HCT116 (cell line): ENCODE data around the gene CD34. TPM values are rescaled to one million over a fixed set of nuclear protein-coding genes. Genes with fewer than 3 reads are reported as not detected.

Experiments
- ATAC-seq: fragments of 200-7000 bp; cut with Tn5 transposase; 2 replicates; pipeline ENCODE4 v1.9.1; 2020; ENCODE audit warnings: mild to moderate bottlenecking, moderate library complexity
- BruUV-seq: library from RNA; stranded (reverse); fragments of 400-500 nt; replicated peaks from 2 replicates; lab custom pipeline; 2021; lab: Mats Ljungman, UMichigan
- CTCF ChIA-PET: fragments of 300-600 bp; sonication (Branson Sonifier 250); formaldehyde crosslinking; loops from one replicate; lab custom pipeline; 2021; ENCODE audit warnings: antibody characterized with exemption; lab: Charles Lee
- POLR2A ChIA-PET: fragments of 300-600, 350-600 bp; sonication (Branson Sonifier 250); formaldehyde crosslinking; loops from one replicate; lab custom pipeline; 2021; ENCODE audit warnings: antibody characterized with exemption; lab: Charles Lee
- RAD21 ChIA-PET, 2 experiments: fragments of 300-600 bp; sonication (Branson Sonifier 250); formaldehyde crosslinking; loops; one replicate each; lab custom pipeline; 2023; ENCODE audit warnings: low total read pairs in 2 of 2; ENCODE audit not compliant: uncharacterized antibody in 2 of 2, unreplicated experiment in 2 of 2, low non-redundant PET in 1 of 2; lab: Charles Lee
- DNase-seq: peaks from one replicate; pipeline ENCODE4 v3.0.0-alpha.2; 2010; ENCODE audit warnings: low read depth, low spot score
- H2AFZ ChIP-seq: fragments of 200-600 bp; shearing (Covaris generic), sonication (generic); 2 replicates; pipeline ENCODE4 v1.6.1; 2017; ENCODE audit warnings: low read depth, mixed run types, mixed read lengths, antibody characterized with exemption, low read length; ENCODE audit not compliant: poor library complexity, severe bottlenecking
- H3K27ac ChIP-seq: 2 replicates; pipeline ENCODE4 v1.5.1; 2012; ENCODE audit warnings: low read depth, low read length
- H3K27me3 ChIP-seq: fragments of 200-600 bp; sonication (generic); 2 replicates; pipeline ENCODE4 v1.6.1; 2016; ENCODE audit warnings: mixed run types, low read length, mixed read lengths; ENCODE audit not compliant: insufficient read depth
- H3K36me3 ChIP-seq, 2 experiments: fragments of 200-500 bp in 1 of 2; fragments of 200-600 bp in 1 of 2; sonication (Bioruptor generic) in 1 of 2; sonication (generic) in 1 of 2; 2 replicates each; pipeline versions ENCODE4 v1.5.1 to v1.6.1; 2014 to 2016; ENCODE audit warnings: low read length in 2 of 2, inconsistent platforms in 1 of 2, mixed read lengths in 1 of 2, mixed run types in 1 of 2; ENCODE audit not compliant: insufficient read depth in 2 of 2, control insufficient read depth in 1 of 2
- H3K4me1 ChIP-seq, 2 experiments: fragments of 200-600 bp in 1 of 2; sonication (generic) in 1 of 2; 2 replicates each; pipeline versions ENCODE4 v1.5.1 to v1.6.1; 2012 to 2017; ENCODE audit warnings: low read length in 2 of 2, inconsistent platforms in 1 of 2, mild to moderate bottlenecking in 1 of 2, mixed read lengths in 1 of 2, mixed run types in 1 of 2, moderate library complexity in 1 of 2; ENCODE audit not compliant: insufficient read depth in 2 of 2, control insufficient read depth in 1 of 2
- H3K4me2 ChIP-seq: fragments of 200-600 bp; sonication (generic); 2 replicates; pipeline ENCODE4 v1.6.1; 2017; ENCODE audit warnings: mixed run types, low read length, mixed read lengths
- H3K4me3 ChIP-seq, 2 experiments: fragments of 200-600 bp in 1 of 2; sonication (generic) in 1 of 2; replicated peaks in 1 of 2; 2 replicates each; pipeline ENCODE4 v1.5.1; 2011 to 2016; ENCODE audit warnings: low read length in 2 of 2, control low read depth in 1 of 2, low read depth in 1 of 2, mild to moderate bottlenecking in 1 of 2, mixed read lengths in 1 of 2, mixed run types in 1 of 2
- H3K79me2 ChIP-seq: fragments of 200-600 bp; sonication (generic); 2 replicates; pipeline ENCODE4 v1.6.1; 2017; ENCODE audit warnings: mild to moderate bottlenecking, mixed run types, low read length, moderate library complexity, mixed read lengths; ENCODE audit not compliant: insufficient read depth
- H3K9ac ChIP-seq: fragments of 200-600 bp; sonication (generic); 2 replicates; pipeline ENCODE4 v1.6.1; 2016; ENCODE audit warnings: low read length, mixed read lengths
- H3K9me2 ChIP-seq: fragments of 200-600 bp; sonication (generic), shearing (Covaris generic); 2 replicates; pipeline ENCODE4 v1.6.1; 2017; ENCODE audit warnings: mixed run types, mild to moderate bottlenecking, moderate library complexity; ENCODE audit not compliant: insufficient read depth
- H3K9me3 ChIP-seq, 2 experiments: fragments of 200-500 bp in 1 of 2; fragments of 200-600 bp in 1 of 2; sonication (Bioruptor generic) in 1 of 2; sonication (generic) in 1 of 2; 2 replicates each; pipeline ENCODE4 v1.6.1; 2014 to 2017; ENCODE audit warnings: low read length in 2 of 2, mixed read lengths in 2 of 2, inconsistent platforms in 1 of 2, low read depth in 1 of 2, mild to moderate bottlenecking in 1 of 2, mixed run types in 1 of 2, moderate library complexity in 1 of 2; ENCODE audit not compliant: control insufficient read depth in 1 of 2, insufficient read depth in 1 of 2
- H4K20me1 ChIP-seq: fragments of 200-600 bp; sonication (generic), shearing (Covaris generic); 2 replicates; pipeline ENCODE4 v1.6.1; 2017; ENCODE audit warnings: mixed run types, mild to moderate bottlenecking, moderate library complexity; ENCODE audit not compliant: insufficient read depth
- ATF3 ChIP-seq: IDR thresholded peaks from 2 replicates; pipeline ENCODE4 v1.6.1; 2012
- CBX3 ChIP-seq: IDR thresholded peaks from 2 replicates; pipeline ENCODE4 v1.6.1; 2012; ENCODE audit warnings: low read depth
- EZH2phosphoT487 ChIP-seq: fragments of 200-600 bp; IDR thresholded peaks from 2 replicates; pipeline ENCODE4 v1.6.1; 2018; ENCODE audit warnings: antibody characterized with exemption, borderline replicate concordance
- FOSL1 ChIP-seq: IDR thresholded peaks from 2 replicates; pipeline ENCODE4 v1.6.1; 2012; ENCODE audit warnings: low read depth
- MAX ChIP-seq: IDR thresholded peaks from 2 replicates; pipeline ENCODE4 v1.6.1; 2012
- POLR2A ChIP-seq: IDR thresholded peaks from 2 replicates; pipeline ENCODE4 v1.7.0; 2011; ENCODE audit warnings: borderline replicate concordance; ENCODE audit not compliant: insufficient read depth, insufficient read length; ENCODE audit errors: extremely low read depth
- POLR2AphosphoS5 ChIP-seq: IDR thresholded peaks from 2 replicates; pipeline ENCODE4 v1.6.1; 2011; ENCODE audit warnings: mild to moderate bottlenecking, low read depth, low read length, moderate library complexity
- SP1 ChIP-seq: IDR thresholded peaks from 2 replicates; pipeline ENCODE4 v1.6.1; 2012; ENCODE audit warnings: low read depth
- SRF ChIP-seq: IDR thresholded peaks from 2 replicates; pipeline ENCODE4 v1.6.1; 2012; ENCODE audit warnings: low read depth
- YY1 ChIP-seq: IDR thresholded peaks from 2 replicates; pipeline ENCODE4 v1.6.1; 2011; ENCODE audit warnings: low read length, low read depth, moderate library complexity, mild to moderate bottlenecking; ENCODE audit not compliant: insufficient replicate concordance; ENCODE audit errors: extremely low read depth
- ZBTB33 ChIP-seq: IDR thresholded peaks from 2 replicates; pipeline ENCODE4 v1.6.1; 2011; ENCODE audit warnings: mild to moderate bottlenecking, low read length, moderate library complexity; ENCODE audit not compliant: insufficient replicate concordance; ENCODE audit errors: extremely low read depth
- ZNF274 ChIP-seq: fragments of 200-500 bp; sonication (Bioruptor generic); IDR thresholded peaks from 2 replicates; pipeline ENCODE4 v1.6.1; 2014; ENCODE audit warnings: mild to moderate bottlenecking, low read depth, low read length, inconsistent platforms
- intact Hi-C: fragments of 100-400 bp; cut with micrococcal nuclease; formaldehyde crosslinking; loops from 2 replicates; pipeline ENCODE4 v1.10.0; 2022
- total RNA-seq: library from RNA; stranded (reverse); gene quantifications from one replicate; pipeline ENCODE4 v1.2.1, GENCODE V29; 2021; ENCODE audit not compliant: unreplicated experiment
- TF ChIP-seq, protein P1 (sequence below), 3 experiments: fragments of 200-600 bp in 1 of 3; sonication (generic) in 1 of 3; IDR thresholded peaks in 2 of 3; conservative IDR thresholded peaks in 1 of 3; 2 replicates each; pipeline ENCODE4 v1.5.1; 2012 to 2017; ENCODE audit warnings: low read depth in 2 of 3, low read length in 2 of 3, antibody characterized with exemption in 1 of 3, borderline replicate concordance in 1 of 3, control low read depth in 1 of 3, mild to moderate bottlenecking in 1 of 3, mixed read lengths in 1 of 3, mixed run types in 1 of 3, moderate library complexity in 1 of 3; ENCODE audit not compliant: insufficient read depth in 1 of 3

Gene CD34
- total RNA-seq, 1 experiment from 2014 or later = 0.07 TPM

DNA sequence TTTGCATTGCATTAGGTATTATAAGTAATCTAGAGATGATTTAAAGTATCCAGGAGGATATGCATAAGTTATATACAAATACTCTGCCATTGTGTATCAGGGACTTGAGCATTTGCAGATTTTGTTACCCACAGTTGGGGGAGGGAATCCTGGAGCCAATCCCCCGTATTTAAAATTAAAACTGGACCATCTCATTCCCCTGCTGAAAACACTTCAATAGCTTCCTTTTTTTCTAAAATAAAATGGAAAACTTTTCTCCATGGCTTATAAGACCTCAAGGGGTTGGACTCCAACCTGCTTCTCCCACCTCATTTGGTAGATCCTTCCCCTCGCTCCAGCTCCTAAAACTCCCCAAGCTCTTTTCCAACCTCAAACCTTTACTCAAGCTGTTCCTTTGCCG lies 10.4 kb upstream of the CD34 start:
- Histone ChIP-seq H3K9me3 (no peaks in the 10 kb centered on the region), H3K9me2 (no peaks in the 10 kb centered on the region), H3K27ac (no peak overlapping the region), H3K4me3 (no peak overlapping the region), H3K4me1 (no peaks in the 10 kb centered on the region), H3K79me2 (no peaks in the 10 kb centered on the region), H4K20me1 (no peaks in the 10 kb centered on the region), H3K9ac (no peak overlapping the region), H3K4me2 (no peak overlapping the region), H3K36me3 (no peaks in the 10 kb centered on the region), H3K27me3 (0 out of 2 replicates have a peak, but pooled peaks cover 6% of the 10 kb centered on the region), H2AFZ (no peak overlapping the region)
- ChIA-PET CTCF (no interaction called here), RAD21 (no interaction called here), POLR2A (no interaction called here)
- BruUV-seq = no TSS peak
- ATAC-seq = no peak
- intact Hi-C loops = no loop called here
- no peak for DNase-seq
- TF ChIP-seq YY1 (no peak), ZBTB33 (no peak), SP1 (no peak), ZNF274 (no peak), MAX (no peak), POLR2A (no peak), CBX3 (no peak), ATF3 (no peak), FOSL1 (no peak), SRF (no peak), POLR2AphosphoS5 (no peak), EZH2phosphoT487 (no peak)
- TF ChIP-seq, protein P1, sequence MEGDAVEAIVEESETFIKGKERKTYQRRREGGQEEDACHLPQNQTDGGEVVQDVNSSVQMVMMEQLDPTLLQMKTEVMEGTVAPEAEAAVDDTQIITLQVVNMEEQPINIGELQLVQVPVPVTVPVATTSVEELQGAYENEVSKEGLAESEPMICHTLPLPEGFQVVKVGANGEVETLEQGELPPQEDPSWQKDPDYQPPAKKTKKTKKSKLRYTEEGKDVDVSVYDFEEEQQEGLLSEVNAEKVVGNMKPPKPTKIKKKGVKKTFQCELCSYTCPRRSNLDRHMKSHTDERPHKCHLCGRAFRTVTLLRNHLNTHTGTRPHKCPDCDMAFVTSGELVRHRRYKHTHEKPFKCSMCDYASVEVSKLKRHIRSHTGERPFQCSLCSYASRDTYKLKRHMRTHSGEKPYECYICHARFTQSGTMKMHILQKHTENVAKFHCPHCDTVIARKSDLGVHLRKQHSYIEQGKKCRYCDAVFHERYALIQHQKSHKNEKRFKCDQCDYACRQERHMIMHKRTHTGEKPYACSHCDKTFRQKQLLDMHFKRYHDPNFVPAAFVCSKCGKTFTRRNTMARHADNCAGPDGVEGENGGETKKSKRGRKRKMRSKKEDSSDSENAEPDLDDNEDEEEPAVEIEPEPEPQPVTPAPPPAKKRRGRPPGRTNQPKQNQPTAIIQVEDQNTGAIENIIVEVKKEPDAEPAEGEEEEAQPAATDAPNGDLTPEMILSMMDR (IDR thresholded peaks at IDR 0.05 in 2 of 3, conservative IDR thresholded peaks at IDR 0.05 in 1 of 3; ENCODE audit: borderline replicate concordance in 1 of 3, insufficient read depth in 1 of 3, low read depth in 2 of 3, low read length in 2 of 3) = no peak
